ENCODE measurements around the gene WDFY1. TPM values are rescaled to one million over a fixed set of nuclear protein-coding genes. Genes with fewer than 3 reads are reported as not detected.
A peak's percentile ranks its signal among the peaks of the same experiment; 100 is the strongest.

Gene WDFY1
- total RNA-seq, 2 experiments from 2014 or later, result 33.3 to 45.3 TPM

- Histone ChIP-seq H3K27ac (ENCODE audit: low read depth, low read length, poor library complexity, severe bottlenecking) (no peak overlapping the region), H2AFZ (ENCODE audit: low read length) (peak overlapping the region; percentile 15; the same call in 1 of the 2 replicates), H3K79me2 (ENCODE audit: insufficient read depth, low read depth, low read length) (peaks cover 7% of the 10 kb centered on the region; the same call in 1 of the 2 replicates), H3K4me3 (ENCODE audit: low read depth, low read length, poor library complexity, severe bottlenecking) (no peak overlapping the region), H3K4me2 (ENCODE audit: low read length) (no peak overlapping the region), H3K9me3 (ENCODE audit: low read length) (no peaks in the 10 kb centered on the region), H3K36me3 (ENCODE audit: insufficient read depth, low read length) (no peaks in the 10 kb centered on the region), H3K4me1 (ENCODE audit: insufficient read depth, low read length, poor library complexity, severe bottlenecking) (peaks cover 57% of the 10 kb centered on the region), H3K9me2 (ENCODE audit: insufficient read depth, low read length) (no peaks in the 10 kb centered on the region), H4K20me1 (ENCODE audit: insufficient read depth, low read length) (no peaks in the 10 kb centered on the region)
- no TSS peak for BruUV-seq (replicated peaks)
- TF ChIP-seq CTCF (conservative IDR thresholded peaks at IDR 0.05; ENCODE audit: low read length) (no peak), EZH2phosphoT487 (IDR thresholded peaks at IDR 0.05; ENCODE audit: borderline replicate concordance, low read depth, low read length) (no peak)
- DNase-seq (ENCODE audit: low spot score), result no peak
- ChIA-PET CTCF (ENCODE audit: unreplicated experiment) (no interaction called here), POLR2A (no interaction called here)
- intact Hi-C loops (cut with micrococcal nuclease; ENCODE audit: unreplicated experiment), result no loop called here
These were observed 2.6 kb upstream of the WDFY1 start for GRCh38 chr2:223947711-223948205.

- TF ChIP-seq CTCF (conservative IDR thresholded peaks at IDR 0.05; ENCODE audit: low read length), result no peak
- TF ChIP-seq EZH2phosphoT487 (IDR thresholded peaks at IDR 0.05; ENCODE audit: borderline replicate concordance, low read depth, low read length), result no peak
- Histone ChIP-seq H3K4me3 (ENCODE audit: low read depth, low read length, poor library complexity, severe bottlenecking) (peak overlapping the region; percentile 84), H3K9me2 (ENCODE audit: insufficient read depth, low read length) (no peaks in the 10 kb centered on the region), H3K36me3 (ENCODE audit: insufficient read depth, low read length) (no peaks in the 10 kb centered on the region; the same call in 1 of the 2 replicates), H3K27ac (ENCODE audit: low read depth, low read length, poor library complexity, severe bottlenecking) (no peak overlapping the region), H3K4me2 (ENCODE audit: low read length) (peak overlapping the region; percentile 90), H2AFZ (ENCODE audit: low read length) (peak overlapping the region; percentile 93), H3K9me3 (ENCODE audit: low read length) (no peaks in the 10 kb centered on the region), H4K20me1 (ENCODE audit: insufficient read depth, low read length) (no peaks in the 10 kb centered on the region), H3K79me2 (ENCODE audit: insufficient read depth, low read depth, low read length) (peaks cover 7% of the 10 kb centered on the region; the same call in 1 of the 2 replicates), H3K4me1 (ENCODE audit: insufficient read depth, low read length, poor library complexity, severe bottlenecking) (peaks cover 37% of the 10 kb centered on the region)
- CTCF ChIA-PET (ENCODE audit: unreplicated experiment), result interaction anchor here (1.3 kb wide), 1 partner anchor 51 kb away, joined by 4 read pairs; no protein-coding TSS in a partner anchor
- intact Hi-C loops (cut with micrococcal nuclease; ENCODE audit: unreplicated experiment), result loop anchor here (2.0 kb wide), 2 partner anchors 51 to 109 kb away; partner anchors contain the start of gene AP1S3
- POLR2A ChIA-PET, result interaction anchor here (0.6 to 1.8 kb wide), 5 partner anchors 9 to 759 kb away, joined by 3 to 9 read pairs (median 3); no protein-coding TSS in a partner anchor
- no peak for DNase-seq (ENCODE audit: low spot score)
- no TSS peak for BruUV-seq (replicated peaks)
These were observed 620 bp upstream of the WDFY1 start for GRCh38 chr2:223945755-223946154.

GRCh38 chr2:223944166-223944702, 901 bp downstream of the WDFY1 start:
- Histone ChIP-seq H3K9me3 (ENCODE audit: low read length) (no peaks in the 10 kb centered on the region), H3K36me3 (ENCODE audit: insufficient read depth, low read length) (no peaks in the 10 kb centered on the region; the same call in 1 of the 2 replicates), H2AFZ (ENCODE audit: low read length) (peak overlapping the region; percentile 93; the same call in 1 of the 2 replicates), H3K27ac (ENCODE audit: low read depth, low read length, poor library complexity, severe bottlenecking) (no peak overlapping the region), H3K79me2 (ENCODE audit: insufficient read depth, low read depth, low read length) (peaks cover 7% of the 10 kb centered on the region; the same call in 1 of the 2 replicates), H3K4me2 (ENCODE audit: low read length) (peak overlapping the region; percentile 90), H4K20me1 (ENCODE audit: insufficient read depth, low read length) (no peaks in the 10 kb centered on the region; the same call in 1 of the 2 replicates), H3K9me2 (ENCODE audit: insufficient read depth, low read length) (no peaks in the 10 kb centered on the region), H3K4me1 (ENCODE audit: insufficient read depth, low read length, poor library complexity, severe bottlenecking) (peaks cover 21% of the 10 kb centered on the region), H3K4me3 (ENCODE audit: low read depth, low read length, poor library complexity, severe bottlenecking) (peak overlapping the region; percentile 84)
- no peak for DNase-seq (ENCODE audit: low spot score)
- intact Hi-C loops (cut with micrococcal nuclease; ENCODE audit: unreplicated experiment), result loop anchor here (2.0 kb wide), 2 partner anchors 49 to 107 kb away; partner anchors contain the start of gene AP1S3
- BruUV-seq (replicated peaks), result no TSS peak
- ChIA-PET CTCF (ENCODE audit: unreplicated experiment) (no interaction called here), POLR2A (interaction anchor here (0.7 to 1.7 kb wide), 3 partner anchors 18 to 803 kb away, joined by 3 to 6 read pairs (median 3); no protein-coding TSS in a partner anchor)
- TF ChIP-seq CTCF (conservative IDR thresholded peaks at IDR 0.05; ENCODE audit: low read length) (no peak), EZH2phosphoT487 (IDR thresholded peaks at IDR 0.05; ENCODE audit: borderline replicate concordance, low read depth, low read length) (no peak)
